B cell (primary cell): ENCODE measurements around the gene TREH.
"Not testable (repeated sequence)": the region's sequence is repeated elsewhere in the genome, so short reads cannot be mapped to it uniquely, and the experiment has no call there.

Source experiments
- CTCF ChIP-seq: fragments of 200-600 bp; IDR thresholded peaks from one replicate; pipeline ENCODE4 v1.8.0; 2022; ENCODE audit warnings: antibody characterized with exemption, mild to moderate bottlenecking
- EZH2 ChIP-seq: IDR thresholded peaks from 2 replicates; pipeline ENCODE4 v1.6.1; 2012; ENCODE audit warnings: borderline replicate concordance, low read depth, mild to moderate bottlenecking, moderate library complexity, low read length; ENCODE audit not compliant: insufficient read depth, poor library complexity, severe bottlenecking

GRCh38 chr11:118717733-118718132 is 38.3 kb upstream of the TREH start:
- not testable (repeated sequence) for TF ChIP-seq EZH2, CTCF
